Gastroesophageal sphincter (tissue), 3 donors: Measurements from ENCODE around the gene TANC1.

ENCODE experiments used
- EP300 ChIP-seq: sonication (generic); formaldehyde crosslinking; IDR thresholded peaks from one replicate; pipeline ENCODE4 v1.6.1; 2017; ENCODE audit warnings: antibody characterized with exemption, mild to moderate bottlenecking
- POLR2A ChIP-seq, 2 donors: fragments of 450-650 bp; IDR thresholded peaks; one replicate each; pipeline ENCODE4 v1.6.1; 2017; ENCODE audit warnings: antibody characterized with exemption in 2 of 2, mild to moderate bottlenecking in 2 of 2, moderate library complexity in 1 of 2
- POLR2AphosphoS5 ChIP-seq: sonication (generic); formaldehyde crosslinking; IDR thresholded peaks from one replicate; pipeline ENCODE4 v1.6.1; 2017; ENCODE audit warnings: antibody characterized with exemption
- TF ChIP-seq, protein P1 (sequence below), 4 experiments: fragments of 200-600 bp in 2 of 4; fragments of 450-650 bp in 2 of 4; sonication (generic) in 1 of 4; IDR thresholded peaks; one replicate each; pipeline ENCODE4 v1.5.1; 2017 to 2019; ENCODE audit warnings: antibody characterized with exemption in 4 of 4, mild to moderate bottlenecking in 2 of 4, moderate library complexity in 2 of 4

DNA sequence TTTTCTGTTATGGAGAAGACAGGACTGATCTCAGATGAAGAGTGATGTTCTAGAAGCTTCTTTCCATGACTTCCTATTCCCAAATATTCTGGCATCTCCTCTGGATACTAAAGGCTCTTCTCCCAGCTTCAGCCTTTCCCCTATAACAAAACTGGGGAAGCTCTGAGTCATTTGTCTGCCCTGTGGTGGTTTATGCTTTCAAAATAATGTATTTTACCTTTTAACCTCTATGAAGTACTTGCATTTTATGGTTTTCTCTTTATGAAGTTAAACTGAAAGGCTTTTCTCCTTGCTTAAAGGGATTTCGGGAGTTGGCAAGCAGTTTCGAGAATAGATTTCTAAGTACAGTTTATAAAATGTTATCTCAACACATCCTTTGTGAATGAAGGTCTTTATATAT is 104.4 kb downstream of the TANC1 start:
- TF ChIP-seq, protein P1, sequence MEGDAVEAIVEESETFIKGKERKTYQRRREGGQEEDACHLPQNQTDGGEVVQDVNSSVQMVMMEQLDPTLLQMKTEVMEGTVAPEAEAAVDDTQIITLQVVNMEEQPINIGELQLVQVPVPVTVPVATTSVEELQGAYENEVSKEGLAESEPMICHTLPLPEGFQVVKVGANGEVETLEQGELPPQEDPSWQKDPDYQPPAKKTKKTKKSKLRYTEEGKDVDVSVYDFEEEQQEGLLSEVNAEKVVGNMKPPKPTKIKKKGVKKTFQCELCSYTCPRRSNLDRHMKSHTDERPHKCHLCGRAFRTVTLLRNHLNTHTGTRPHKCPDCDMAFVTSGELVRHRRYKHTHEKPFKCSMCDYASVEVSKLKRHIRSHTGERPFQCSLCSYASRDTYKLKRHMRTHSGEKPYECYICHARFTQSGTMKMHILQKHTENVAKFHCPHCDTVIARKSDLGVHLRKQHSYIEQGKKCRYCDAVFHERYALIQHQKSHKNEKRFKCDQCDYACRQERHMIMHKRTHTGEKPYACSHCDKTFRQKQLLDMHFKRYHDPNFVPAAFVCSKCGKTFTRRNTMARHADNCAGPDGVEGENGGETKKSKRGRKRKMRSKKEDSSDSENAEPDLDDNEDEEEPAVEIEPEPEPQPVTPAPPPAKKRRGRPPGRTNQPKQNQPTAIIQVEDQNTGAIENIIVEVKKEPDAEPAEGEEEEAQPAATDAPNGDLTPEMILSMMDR (IDR thresholded peaks at IDR 0.05) = no peak
- TF ChIP-seq POLR2A (IDR thresholded peaks at IDR 0.05) (no peak), EP300 (no peak), POLR2AphosphoS5 (no peak)
